Measurements from ENCODE around the gene GTF3C2.

Gene GTF3C2

GRCh38 chr2:27351802-27352598, 4.6 kb downstream of the GTF3C2 start:
- H3K4me1 ChIP-seq (ENCODE audit: control insufficient read depth, insufficient read depth, low read length), result no peaks in the 10 kb centered on the region
- WGBS (ENCODE audit: insufficient coverage, insufficient read length), result no CpG with 5 or more reads among the region's 6 CpGs
- no peak for DNase-seq (ENCODE audit: low read depth, low spot score)

GRCh38 chr2:27350106-27350693, 6.4 kb downstream of the GTF3C2 start:
- Histone ChIP-seq H3K27me3 (ENCODE audit: control insufficient read depth, insufficient read depth, low read length) (no peaks in the 10 kb centered on the region), H3K36me3 (ENCODE audit: control insufficient read depth, insufficient read depth, low read length) (no peaks in the 10 kb centered on the region), H3K4me3 (ENCODE audit: low read length) (no peak overlapping the region), H3K4me1 (ENCODE audit: control insufficient read depth, insufficient read depth, low read length) (no peaks in the 10 kb centered on the region), H3K27ac (ENCODE audit: low read length) (no peak overlapping the region), H3K9me3 (ENCODE audit: control insufficient read depth, insufficient read depth, low read length) (no peaks in the 10 kb centered on the region)
- no CpG with 5 or more reads among the region's 7 CpGs for WGBS (ENCODE audit: insufficient coverage, insufficient read length)
- DNase-seq (ENCODE audit: low read depth, low spot score), result no peak

More at GRCh38 chr2:27351802-27352598, 4.6 kb downstream of the GTF3C2 start:
- Histone ChIP-seq H3K27ac (ENCODE audit: low read length) (no peak overlapping the region), H3K27me3 (ENCODE audit: control insufficient read depth, insufficient read depth, low read length) (no peaks in the 10 kb centered on the region), H3K4me3 (ENCODE audit: low read length) (no peak overlapping the region), H3K9me3 (ENCODE audit: control insufficient read depth, insufficient read depth, low read length) (no peaks in the 10 kb centered on the region), H3K36me3 (ENCODE audit: control insufficient read depth, insufficient read depth, low read length) (no peaks in the 10 kb centered on the region)

- no peak overlapping the region for H3K27ac ChIP-seq (ENCODE audit: low read length)
Observed at GRCh38 chr2:27347641-27348040, 8.9 kb downstream of the GTF3C2 start.

GRCh38 chr2:27336173-27336572, 20.4 kb downstream of the GTF3C2 start:
- no peaks in the 10 kb centered on the region for H3K9me3 ChIP-seq (ENCODE audit: control insufficient read depth, insufficient read depth, low read length)
- no peaks in the 10 kb centered on the region for H3K27me3 ChIP-seq (ENCODE audit: control insufficient read depth, insufficient read depth, low read length)
- no peak overlapping the region for H3K27ac ChIP-seq (ENCODE audit: low read length)
- H3K4me1 ChIP-seq (ENCODE audit: control insufficient read depth, insufficient read depth, low read length), result no peaks in the 10 kb centered on the region
- no peak for DNase-seq (ENCODE audit: low read depth, low spot score)
- H3K4me3 ChIP-seq (ENCODE audit: low read length), result no peak overlapping the region
- H3K36me3 ChIP-seq (ENCODE audit: control insufficient read depth, insufficient read depth, low read length), result peaks cover 33% of the 10 kb centered on the region
- no CpG with 5 or more reads among the region's 7 CpGs for WGBS (ENCODE audit: insufficient coverage, insufficient read length)

More at GRCh38 chr2:27347641-27348040, 8.9 kb downstream of the GTF3C2 start:
- peaks cover 8% of the 10 kb centered on the region; the same call in 1 of the 2 replicates for H3K36me3 ChIP-seq (ENCODE audit: control insufficient read depth, insufficient read depth, low read length)
- H3K9me3 ChIP-seq (ENCODE audit: control insufficient read depth, insufficient read depth, low read length), result no peaks in the 10 kb centered on the region
- DNase-seq (ENCODE audit: low read depth, low spot score), result no peak
- no peaks in the 10 kb centered on the region for H3K27me3 ChIP-seq (ENCODE audit: control insufficient read depth, insufficient read depth, low read length)
- WGBS (ENCODE audit: insufficient coverage, insufficient read length), result no CpG with 5 or more reads among the region's 2 CpGs
- no peak overlapping the region for H3K4me3 ChIP-seq (ENCODE audit: low read length)
- no peaks in the 10 kb centered on the region for H3K4me1 ChIP-seq (ENCODE audit: control insufficient read depth, insufficient read depth, low read length)

GRCh38 chr2:27335311-27335710, 21.3 kb downstream of the GTF3C2 start:
- no peak overlapping the region for H3K27ac ChIP-seq (ENCODE audit: low read length)
- H3K4me1 ChIP-seq (ENCODE audit: control insufficient read depth, insufficient read depth, low read length), result no peaks in the 10 kb centered on the region
- H3K27me3 ChIP-seq (ENCODE audit: control insufficient read depth, insufficient read depth, low read length), result no peaks in the 10 kb centered on the region
- no peak for DNase-seq (ENCODE audit: low read depth, low spot score)
- H3K36me3 ChIP-seq (ENCODE audit: control insufficient read depth, insufficient read depth, low read length), result peaks cover 33% of the 10 kb centered on the region
- no peak overlapping the region for H3K4me3 ChIP-seq (ENCODE audit: low read length)
- WGBS (ENCODE audit: insufficient coverage, insufficient read length), result no CpG with 5 or more reads among the region's 3 CpGs
- no peaks in the 10 kb centered on the region for H3K9me3 ChIP-seq (ENCODE audit: control insufficient read depth, insufficient read depth, low read length)

- Histone ChIP-seq H3K27ac (ENCODE audit: low read length) (no peak overlapping the region), H3K9me3 (ENCODE audit: control insufficient read depth, insufficient read depth, low read length) (no peaks in the 10 kb centered on the region), H3K4me3 (ENCODE audit: low read length) (no peak overlapping the region), H3K4me1 (ENCODE audit: control insufficient read depth, insufficient read depth, low read length) (peaks cover 4% of the 10 kb centered on the region; the same call in 1 of the 2 replicates), H3K36me3 (ENCODE audit: control insufficient read depth, insufficient read depth, low read length) (peaks cover 19% of the 10 kb centered on the region; the same call in 1 of the 2 replicates), H3K27me3 (ENCODE audit: control insufficient read depth, insufficient read depth, low read length) (no peaks in the 10 kb centered on the region)
- no CpG with 5 or more reads among the region's 5 CpGs for WGBS (ENCODE audit: insufficient coverage, insufficient read length)
- no peak for DNase-seq (ENCODE audit: low read depth, low spot score)
Observed at GRCh38 chr2:27324720-27325119, 31.8 kb downstream of the GTF3C2 start.

GRCh38 chr2:27323596-27324285, 32.8 kb downstream of the GTF3C2 start:
- H3K36me3 ChIP-seq (ENCODE audit: control insufficient read depth, insufficient read depth, low read length), result peaks cover 14% of the 10 kb centered on the region; the same call in 1 of the 2 replicates
- H3K27me3 ChIP-seq (ENCODE audit: control insufficient read depth, insufficient read depth, low read length), result no peaks in the 10 kb centered on the region
- no peak overlapping the region for H3K27ac ChIP-seq (ENCODE audit: low read length)
- no CpG with 5 or more reads among the region's 5 CpGs for WGBS (ENCODE audit: insufficient coverage, insufficient read length)
- H3K4me3 ChIP-seq (ENCODE audit: low read length), result peak overlapping the region; percentile 55; the same call in 1 of the 2 replicates
- peaks cover 4% of the 10 kb centered on the region; the same call in 1 of the 2 replicates for H3K4me1 ChIP-seq (ENCODE audit: control insufficient read depth, insufficient read depth, low read length)
- H3K9me3 ChIP-seq (ENCODE audit: control insufficient read depth, insufficient read depth, low read length), result no peaks in the 10 kb centered on the region
- no peak for DNase-seq (ENCODE audit: low read depth, low spot score)

GRCh38 chr2:27322766-27323595, 33.6 kb downstream of the GTF3C2 start, which contains the start of gene MPV17:
TSS of gene MPV17 (minus strand) at chr2:27323097. CDS start at chr2:27322517, 580 bp downstream.
- Histone ChIP-seq H3K4me3 (ENCODE audit: low read length) (peak within 1 kb of the TSS; percentile 55), H3K36me3 (ENCODE audit: control insufficient read depth, insufficient read depth, low read length) (peaks cover 7% of the 10 kb centered on the region; the same call in 1 of the 2 replicates), H3K9me3 (ENCODE audit: control insufficient read depth, insufficient read depth, low read length) (no peaks in the 10 kb centered on the region), H3K27me3 (ENCODE audit: control insufficient read depth, insufficient read depth, low read length) (no peaks in the 10 kb centered on the region), H3K27ac (ENCODE audit: low read length) (no peak within 1 kb of the TSS), H3K4me1 (ENCODE audit: control insufficient read depth, insufficient read depth, low read length) (peaks cover 4% of the 10 kb centered on the region; the same call in 1 of the 2 replicates)
- WGBS (ENCODE audit: insufficient coverage, insufficient read length), result no CpG with 5 or more reads among the region's 39 CpGs
- peak; percentile 84 for DNase-seq (ENCODE audit: low read depth, low spot score)

- no CpG with 5 or more reads among the region's 10 CpGs for WGBS (ENCODE audit: insufficient coverage, insufficient read length)
- H3K4me3 ChIP-seq (ENCODE audit: low read length), result peak overlapping the region; percentile 55
- no peak overlapping the region for H3K27ac ChIP-seq (ENCODE audit: low read length)
- H3K4me1 ChIP-seq (ENCODE audit: control insufficient read depth, insufficient read depth, low read length), result peaks cover 4% of the 10 kb centered on the region; the same call in 1 of the 2 replicates
- no peak for DNase-seq (ENCODE audit: low read depth, low spot score)
- H3K27me3 ChIP-seq (ENCODE audit: control insufficient read depth, insufficient read depth, low read length), result no peaks in the 10 kb centered on the region
- H3K9me3 ChIP-seq (ENCODE audit: control insufficient read depth, insufficient read depth, low read length), result no peaks in the 10 kb centered on the region
- peaks cover 7% of the 10 kb centered on the region; the same call in 1 of the 2 replicates for H3K36me3 ChIP-seq (ENCODE audit: control insufficient read depth, insufficient read depth, low read length)
Observed at GRCh38 chr2:27322301-27322765, 34.2 kb downstream of the GTF3C2 start.
